HG02870 (cell line): ENCODE data around the gene MFAP3.
"Not testable (repeated sequence)": the region's sequence is repeated elsewhere in the genome, so short reads cannot be mapped to it uniquely, and the experiment has no call there.

Experiments
- ATAC-seq: cut with Tn5 transposase; IDR thresholded peaks from one replicate; pipeline ENCODE4 v1.9.1; 2021; ENCODE audit warnings: mild to moderate bottlenecking, moderate library complexity; ENCODE audit not compliant: unreplicated experiment

The MFAP3 gene

GRCh38 chr5:154049636-154050035, 10.9 kb downstream of the MFAP3 start:
- ATAC-seq, result no peak

- ATAC-seq, result peak; percentile 43
Observed at GRCh38 chr5:154053468-154053867, 14.7 kb downstream of the MFAP3 start.

- no peak for ATAC-seq
Observed at GRCh38 chr5:154055201-154055600, 16.4 kb downstream of the MFAP3 start.

GRCh38 chr5:154058055-154059038, 19.6 kb downstream of the MFAP3 start:
- peak; percentile 57 for ATAC-seq

- ATAC-seq, result peak; percentile 71
Observed at GRCh38 chr5:154059039-154059430, 20.3 kb downstream of the MFAP3 start.

- ATAC-seq, result no peak
Observed at GRCh38 chr5:154059583-154059982, 20.8 kb downstream of the MFAP3 start.

GRCh38 chr5:154060606-154061005, 21.8 kb downstream of the MFAP3 start:
- ATAC-seq, result no peak

GRCh38 chr5:154063372-154063771, 24.6 kb downstream of the MFAP3 start:
- no peak for ATAC-seq

- no peak for ATAC-seq
Observed at GRCh38 chr5:154065971-154066370, 27.2 kb downstream of the MFAP3 start.

GRCh38 chr5:154069854-154070253, 31.1 kb downstream of the MFAP3 start:
- not testable (repeated sequence) for ATAC-seq

- ATAC-seq, result peak; percentile 29
Observed at GRCh38 chr5:154071799-154072413, 33.1 kb downstream of the MFAP3 start.

- peak; percentile 95 for ATAC-seq
Observed at GRCh38 chr5:154072414-154073171, 33.8 kb downstream of the MFAP3 start.

- ATAC-seq, result no peak
Observed at GRCh38 chr5:154076240-154076922, 37.6 kb downstream of the MFAP3 start.

GRCh38 chr5:154077696-154078095, 38.9 kb downstream of the MFAP3 start:
- no peak for ATAC-seq

- ATAC-seq, result no peak
Observed at GRCh38 chr5:154078272-154078671, 39.5 kb downstream of the MFAP3 start.

GRCh38 chr5:154081246-154081645, 42.5 kb downstream of the MFAP3 start:
- ATAC-seq, result no peak

- ATAC-seq, result no peak
Observed at GRCh38 chr5:154084062-154084639, 45.4 kb downstream of the MFAP3 start.

- ATAC-seq, result no peak
Observed at GRCh38 chr5:154086146-154086545, 47.4 kb downstream of the MFAP3 start.

GRCh38 chr5:154086641-154087040, 47.9 kb downstream of the MFAP3 start:
- ATAC-seq, result no peak

GRCh38 chr5:154087260-154087659, 48.5 kb downstream of the MFAP3 start:
- no peak for ATAC-seq
